Hepatocyte (in vitro differentiated cells): ENCODE results near the gene SNAPIN. TPM values are rescaled to one million over a fixed set of nuclear protein-coding genes. Genes with fewer than 3 reads are reported as not detected.

Experiments used
- DNase-seq: peaks from one replicate; pipeline ENCODE4 v3.0.0-alpha.2; 2016; ENCODE audit warnings: low spot score
- H2AFZ ChIP-seq: fragments of 200-600 bp; sonication (generic); 2 replicates; pipeline ENCODE4 v1.6.0; 2016; ENCODE audit warnings: antibody characterized with exemption, mild to moderate bottlenecking
- H3K27ac ChIP-seq: fragments of 200-600 bp; sonication (generic); 2 replicates; pipeline ENCODE4 v1.5.1; 2016; ENCODE audit warnings: mild to moderate bottlenecking
- H3K27me3 ChIP-seq: fragments of 200-600 bp; sonication (generic); 2 replicates; pipeline ENCODE4 v1.6.1; 2016
- H3K36me3 ChIP-seq: fragments of 200-600 bp; sonication (generic); replicated peaks from 2 replicates; pipeline ENCODE4 v1.5.1; 2016; ENCODE audit warnings: low read depth; ENCODE audit not compliant: insufficient read depth
- H3K4me1 ChIP-seq: fragments of 200-600 bp; sonication (generic); 2 replicates; pipeline ENCODE4 v1.5.1; 2016; ENCODE audit warnings: mild to moderate bottlenecking, moderate library complexity; ENCODE audit not compliant: insufficient read depth
- H3K4me2 ChIP-seq: fragments of 200-600 bp; sonication (generic); 2 replicates; pipeline ENCODE4 v1.6.0; 2016
- H3K4me3 ChIP-seq: fragments of 200-600 bp; sonication (generic); 2 replicates; pipeline ENCODE4 v1.5.1; 2016; ENCODE audit warnings: mild to moderate bottlenecking
- H3K79me2 ChIP-seq: fragments of 200-600 bp; sonication (generic); 2 replicates; pipeline ENCODE4 v1.6.0; 2017; ENCODE audit warnings: mild to moderate bottlenecking
- H3K9me2 ChIP-seq: fragments of 200-600 bp; sonication (generic); replicated peaks from 2 replicates; pipeline ENCODE4 v1.6.0; 2017; ENCODE audit warnings: mild to moderate bottlenecking; ENCODE audit not compliant: insufficient read depth
- H3K9me3 ChIP-seq: fragments of 200-600 bp; sonication (generic); 2 replicates; pipeline ENCODE4 v1.5.1; 2016; ENCODE audit warnings: low read depth, mild to moderate bottlenecking
- H4K20me1 ChIP-seq: fragments of 200-600 bp; sonication (generic); 2 replicates; pipeline ENCODE4 v1.6.0; 2016; ENCODE audit warnings: mild to moderate bottlenecking; ENCODE audit not compliant: insufficient read depth, poor library complexity, severe bottlenecking
- CTCF ChIP-seq: fragments of 200-600 bp; sonication (generic); IDR thresholded peaks from 2 replicates; pipeline ENCODE4 v1.5.1; 2016; ENCODE audit warnings: antibody characterized with exemption, mild to moderate bottlenecking; ENCODE audit not compliant: poor library complexity
- EZH2 ChIP-seq: fragments of 200-600 bp; sonication (generic); IDR thresholded peaks from 2 replicates; pipeline ENCODE4 v1.6.1; 2016; ENCODE audit warnings: antibody characterized with exemption, mild to moderate bottlenecking, borderline replicate concordance
- EZH2phosphoT487 ChIP-seq: fragments of 200-600 bp; sonication (generic); IDR thresholded peaks from one replicate; pipeline ENCODE4 v1.6.1; 2018; ENCODE audit warnings: antibody characterized with exemption, mild to moderate bottlenecking, low read depth, moderate library complexity; ENCODE audit not compliant: unreplicated experiment, severe bottlenecking
- WGBS: methylation state at CpG from one replicate; pipeline ENCODE4 v1.1.6; 2016; ENCODE audit warnings: low lambda C conversion rate; ENCODE audit errors: missing lambda C conversion rate; 5-methylcytosine and 5-hydroxymethylcytosine counted together
- polyA plus RNA-seq: library from polyadenylated mRNA; unstranded; fragments of >200 nt; fragmentation: Nextera tagmentation; extraction: Ambion mirVana; gene quantifications from 2 replicates; pipeline ENCODE4 v1.2.1, GENCODE V29; 2016
- total RNA-seq: library from RNA; depleted of rRNA; stranded (reverse); fragments of >200 nt; gene quantifications from 2 replicates; pipeline ENCODE4 v1.2.3, GENCODE V29; 2014

Gene SNAPIN
- total and polyA plus RNA-seq, 2 experiments from 2014 or later, result 41.4 to 63.2 TPM

- H3K9me3 ChIP-seq, result no peaks in the 10 kb centered on the region
- no peak overlapping the region for H3K4me3 ChIP-seq
- no peaks in the 10 kb centered on the region for H3K36me3 ChIP-seq
- no peaks in the 10 kb centered on the region for H3K27me3 ChIP-seq
- H3K4me1 ChIP-seq, result no peaks in the 10 kb centered on the region
- H3K27ac ChIP-seq, result peak overlapping the region; percentile 37
- DNase-seq, result no peak
- H4K20me1 ChIP-seq, result no peaks in the 10 kb centered on the region
- WGBS, result 66% methylated on average over 29 of the region's 29 CpGs
- H3K79me2 ChIP-seq, result no peaks in the 10 kb centered on the region
- no peak overlapping the region for H3K4me2 ChIP-seq
- peak overlapping the region; percentile 60 for H2AFZ ChIP-seq
- no peak for TF ChIP-seq EZH2phosphoT487
- no peak for TF ChIP-seq EZH2
- TF ChIP-seq CTCF, result no peak
- H3K9me2 ChIP-seq, result no peaks in the 10 kb centered on the region
Measured at GRCh38 chr1:153698020-153698922, 39.8 kb downstream of the SNAPIN start.

DNA sequence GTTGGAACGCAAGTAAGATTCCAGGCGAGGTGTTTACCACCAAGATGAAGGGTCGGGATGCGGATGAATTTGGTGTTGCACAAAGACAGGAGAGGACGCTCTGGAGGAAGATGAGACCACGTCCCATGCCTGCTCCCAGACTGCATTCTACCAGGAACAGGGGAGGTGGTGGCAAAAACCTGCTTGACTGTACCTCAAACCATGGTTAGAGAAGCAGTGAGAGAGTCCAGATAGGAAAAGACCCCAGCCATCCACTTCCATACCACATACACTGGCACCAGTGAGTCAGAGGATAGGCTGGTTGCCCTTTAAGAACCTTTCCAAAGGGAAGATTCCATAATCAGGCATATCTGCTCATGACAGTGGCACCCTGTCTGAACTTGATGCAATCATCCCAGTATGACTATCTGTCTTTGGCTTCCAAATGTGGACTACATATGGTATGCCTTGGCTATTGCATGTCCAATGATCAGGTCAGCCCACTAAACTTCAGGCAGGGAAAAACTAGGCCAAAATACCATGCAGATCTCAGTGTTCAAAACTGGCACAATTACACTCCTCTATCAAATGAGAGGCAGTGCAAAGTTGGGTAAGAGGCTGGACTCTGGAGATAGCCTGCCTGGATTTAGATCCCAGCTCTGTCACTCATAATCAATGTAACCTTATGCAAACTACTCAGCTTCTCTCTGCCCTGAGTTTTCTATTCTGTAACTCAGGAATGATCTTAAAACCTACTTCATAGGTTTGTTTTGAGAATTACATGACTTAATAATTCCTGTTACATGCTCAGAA, 40.6 kb downstream of the SNAPIN start:
- Histone ChIP-seq H3K27me3 (no peaks in the 10 kb centered on the region), H3K4me3 (no peak overlapping the region), H3K4me2 (no peak overlapping the region), H3K27ac (no peak overlapping the region), H3K9me2 (no peaks in the 10 kb centered on the region), H4K20me1 (no peaks in the 10 kb centered on the region), H3K36me3 (no peaks in the 10 kb centered on the region), H3K79me2 (no peaks in the 10 kb centered on the region), H3K9me3 (no peaks in the 10 kb centered on the region), H3K4me1 (no peaks in the 10 kb centered on the region), H2AFZ (no peak overlapping the region)
- 98% methylated on average over 6 of the region's 6 CpGs for WGBS
- no peak for TF ChIP-seq EZH2phosphoT487
- TF ChIP-seq CTCF, result no peak
- no peak for TF ChIP-seq EZH2
- no peak for DNase-seq

DNA sequence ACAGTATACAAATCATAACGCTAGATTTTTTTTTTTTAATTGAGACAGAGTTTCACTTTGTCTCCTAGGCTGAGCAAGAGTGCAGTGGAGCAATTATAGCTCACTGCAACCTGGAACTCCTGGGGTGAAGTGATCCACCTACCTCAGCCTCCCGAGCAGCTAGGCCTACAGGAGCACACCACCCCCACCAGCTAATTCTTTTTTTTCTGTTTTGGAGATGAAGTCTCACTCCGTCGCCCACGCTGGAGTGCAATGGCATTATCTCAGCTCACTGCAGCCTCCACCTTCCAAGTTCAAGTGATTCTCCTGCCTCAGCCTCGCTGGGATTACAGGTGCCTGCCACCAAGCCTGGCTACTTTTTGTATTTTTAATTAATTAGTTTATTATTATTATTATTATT, 41.3 kb downstream of the SNAPIN start:
- H3K36me3 ChIP-seq, result no peaks in the 10 kb centered on the region
- no peaks in the 10 kb centered on the region for H3K4me1 ChIP-seq
- TF ChIP-seq EZH2 (no peak), EZH2phosphoT487 (no peak), CTCF (no peak)
- DNase-seq, result no peak
- no peak overlapping the region for H3K4me3 ChIP-seq
- H4K20me1 ChIP-seq, result no peaks in the 10 kb centered on the region
- H3K79me2 ChIP-seq, result no peaks in the 10 kb centered on the region
- no peak overlapping the region for H3K27ac ChIP-seq
- H3K9me2 ChIP-seq, result no peaks in the 10 kb centered on the region
- WGBS, result 89% methylated on average over 6 of the region's 6 CpGs
- H3K4me2 ChIP-seq, result no peak overlapping the region
- no peaks in the 10 kb centered on the region for H3K9me3 ChIP-seq
- H2AFZ ChIP-seq, result no peak overlapping the region
- H3K27me3 ChIP-seq, result no peaks in the 10 kb centered on the region
